Liver (tissue), 9 donors: ENCODE measurements around the gene RNF214. TPM values are rescaled to one million over a fixed set of nuclear protein-coding genes. Genes with fewer than 3 reads are reported as not detected.

ENCODE experiments used
- DNase-seq: peaks from one replicate; pipeline ENCODE4 v3.0.0-alpha.2; 2017; ENCODE audit warnings: low spot score
- H3K27ac ChIP-seq, 2 donors: one replicate each; pipeline ENCODE4 v1.7.0; 2013; ENCODE audit warnings: inconsistent platforms in 2 of 2, low read length in 2 of 2, control low read depth in 1 of 2, low read depth in 1 of 2, mild to moderate bottlenecking in 1 of 2
- H3K27me3 ChIP-seq, 4 donors: one replicate each; pipeline versions ENCODE4 v1.6.1 to v1.7.0; 2013; ENCODE audit warnings: low read length in 3 of 4, inconsistent platforms in 1 of 4, mild to moderate bottlenecking in 1 of 4, moderate library complexity in 1 of 4; ENCODE audit not compliant: control insufficient read depth in 4 of 4, insufficient read depth in 4 of 4
- H3K36me3 ChIP-seq, 4 donors: one replicate each; pipeline versions ENCODE4 v1.6.1 to v1.7.0; 2013; ENCODE audit warnings: low read length in 3 of 4, mild to moderate bottlenecking in 3 of 4, low read depth in 1 of 4, moderate library complexity in 1 of 4; ENCODE audit not compliant: control insufficient read depth in 4 of 4, insufficient read depth in 3 of 4
- H3K4me1 ChIP-seq, 4 donors: one replicate each; pipeline versions ENCODE4 v1.6.1 to v1.7.0; 2013; ENCODE audit warnings: low read length in 3 of 4, mild to moderate bottlenecking in 3 of 4, moderate library complexity in 1 of 4; ENCODE audit not compliant: control insufficient read depth in 4 of 4, insufficient read depth in 4 of 4
- H3K4me3 ChIP-seq, 3 donors: one replicate each; pipeline versions ENCODE4 v1.6.1 to v1.7.0; 2013; ENCODE audit warnings: low read length in 3 of 3, control low read depth in 1 of 3, low read depth in 1 of 3, mild to moderate bottlenecking in 1 of 3
- H3K9ac ChIP-seq, 2 donors: one replicate each; pipeline ENCODE4 v1.7.0; 2013; ENCODE audit warnings: low read length in 2 of 2, mild to moderate bottlenecking in 2 of 2, moderate library complexity in 2 of 2, control low read depth in 1 of 2, low read depth in 1 of 2
- H3K9me3 ChIP-seq, 4 donors: one replicate each; pipeline versions ENCODE4 v1.6.1 to v1.7.0; 2013; ENCODE audit warnings: low read length in 3 of 4; ENCODE audit not compliant: control insufficient read depth in 4 of 4
- ATF3 ChIP-seq: IDR thresholded peaks from 2 replicates; pipeline ENCODE4 v1.6.1; 2016; ENCODE audit warnings: antibody characterized with exemption
- GABPA ChIP-seq, 2 donors: IDR thresholded peaks in 1 of 2; conservative IDR thresholded peaks in 1 of 2; 2 replicates each; pipeline ENCODE4 v1.6.1; 2016; ENCODE audit warnings: antibody characterized with exemption in 2 of 2, mild to moderate bottlenecking in 1 of 2, moderate library complexity in 1 of 2
- HNF4G ChIP-seq: IDR thresholded peaks from 2 replicates; pipeline ENCODE4 v1.6.1; 2016; ENCODE audit warnings: antibody characterized with exemption
- NR2F2 ChIP-seq: IDR thresholded peaks from 2 replicates; pipeline ENCODE4 v1.6.1; 2016; ENCODE audit warnings: antibody characterized with exemption
- REST ChIP-seq: IDR thresholded peaks from 2 replicates; pipeline ENCODE4 v1.6.1; 2016; ENCODE audit warnings: antibody characterized with exemption, mild to moderate bottlenecking
- RXRA ChIP-seq, 2 donors: IDR thresholded peaks; 2 replicates each; pipeline ENCODE4 v1.6.1; 2017 to 2018; ENCODE audit warnings: antibody characterized with exemption in 2 of 2, mild to moderate bottlenecking in 1 of 2
- SP1 ChIP-seq: IDR thresholded peaks from 2 replicates; pipeline ENCODE4 v1.6.1; 2018; ENCODE audit warnings: antibody characterized with exemption, mild to moderate bottlenecking
- TAF1 ChIP-seq: conservative IDR thresholded peaks from 2 replicates; pipeline ENCODE4 v1.6.1; 2016; ENCODE audit warnings: antibody characterized with exemption, mild to moderate bottlenecking
- YY1 ChIP-seq: IDR thresholded peaks from 2 replicates; pipeline ENCODE4 v1.6.1; 2016; ENCODE audit warnings: antibody characterized with exemption, mild to moderate bottlenecking
- ZBTB33 ChIP-seq: IDR thresholded peaks from 2 replicates; pipeline ENCODE4 v1.6.1; 2016; ENCODE audit warnings: antibody characterized with exemption
- WGBS: extraction: QIAGEN DNeasy Blood & Tissue Kit; methylation state at CpG from one replicate; pipeline ENCODE4 v1.1.7; 2013; 5-methylcytosine and 5-hydroxymethylcytosine counted together
- polyA plus RNA-seq, 2 donors: library from polyadenylated mRNA; stranded (reverse) in 1 of 2; unstranded in 1 of 2; fragments of 200-250 nt in 1 of 2; fragments of >200 nt in 1 of 2; fragmentation: Nextera tagmentation in 1 of 2; extraction: Ambion mirVana in 1 of 2; gene quantifications; one replicate each; pipeline versions ENCODE4 v1.2.1 to v1.2.3, GENCODE V29; 2013 to 2015
- total RNA-seq, 2 donors: library from RNA; depleted of rRNA; stranded (reverse); fragments of >200 nt; gene quantifications; one replicate each; pipeline ENCODE4 v1.2.3, GENCODE V29; 2014
- donor health status: healthy.
- donor health status: healthy.
- donor health status: healthy.
- donor health status: healthy.
- donor health status: healthy.

The RNF214 gene
- total and polyA plus RNA-seq, 4 donors: 4.6 to 6.2 (median 6.0) TPM

- Histone ChIP-seq H3K4me1 (peaks cover 0 to 9% (median 0%) of the 10 kb centered on the region in 4 donors), H3K9me3 (no peaks in the 10 kb centered on the region), H3K36me3 (peaks cover 5 to 70% (median 51%) of the 10 kb centered on the region in 4 donors), H3K9ac (no peak overlapping the region), H3K27ac (peak overlapping the region in 1 of 2 donors; percentile 52), H3K4me3 (no peak overlapping the region), H3K27me3 (no peaks in the 10 kb centered on the region)
- no peak for DNase-seq
- TF ChIP-seq HNF4G (no peak), TAF1 (no peak), GABPA (IDR thresholded peaks at IDR 0.05 in 1 of 2, conservative IDR thresholded peaks at IDR 0.05 in 1 of 2) (no peak), YY1 (no peak), RXRA (IDR thresholded peaks at IDR 0.05) (peak in 1 of 2 donors; percentile 16), ATF3 (no peak)
- 88% methylated on average over 9 of the region's 9 CpGs for WGBS
These were observed 11.9 kb upstream of the RNF214 start for GRCh38 chr11:117220568-117220967.

- no peak for DNase-seq
- no peaks in the 10 kb centered on the region for H3K27me3 ChIP-seq
- H3K9ac ChIP-seq: no peak overlapping the region
- 81% methylated on average over 7 of the region's 7 CpGs for WGBS
- H3K4me3 ChIP-seq: no peak overlapping the region
- no peaks in the 10 kb centered on the region for H3K9me3 ChIP-seq
- H3K36me3 ChIP-seq: peaks cover 5 to 68% (median 48%) of the 10 kb centered on the region in 4 donors
- TF ChIP-seq ZBTB33: no peak
- peaks cover 0 to 9% (median 0%) of the 10 kb centered on the region in 4 donors for H3K4me1 ChIP-seq
- peak overlapping the region; percentile 52 to 60 for H3K27ac ChIP-seq
These were observed 11.3 kb upstream of the RNF214 start for GRCh38 chr11:117220999-117221774.

- WGBS: 84% methylated on average over 7 of the region's 7 CpGs
- DNase-seq: no peak
- Histone ChIP-seq H3K27me3 (no peaks in the 10 kb centered on the region), H3K4me1 (peaks cover 0 to 9% (median 0%) of the 10 kb centered on the region in 4 donors), H3K36me3 (peaks cover 5 to 67% (median 48%) of the 10 kb centered on the region in 4 donors), H3K4me3 (no peak overlapping the region), H3K9me3 (no peaks in the 10 kb centered on the region), H3K27ac (peak overlapping the region in 1 of 2 donors; percentile 28), H3K9ac (no peak overlapping the region)
- TF ChIP-seq REST (no peak), RXRA (IDR thresholded peaks at IDR 0.05) (peak; percentile 7 to 36), SP1 (peak; percentile 56), NR2F2 (peak; percentile 79), ATF3 (no peak)
These were observed 10.5 kb upstream of the RNF214 start for GRCh38 chr11:117221775-117222517.
